ENCODE results near the gene CFAP97D1. TPM values are rescaled to one million over a fixed set of nuclear protein-coding genes. Genes with fewer than 3 reads are reported as not detected.

Gene CFAP97D1
- total RNA-seq, 4 donors from 2014 or later: 0.12 TPM; not detected in 3

DNA sequence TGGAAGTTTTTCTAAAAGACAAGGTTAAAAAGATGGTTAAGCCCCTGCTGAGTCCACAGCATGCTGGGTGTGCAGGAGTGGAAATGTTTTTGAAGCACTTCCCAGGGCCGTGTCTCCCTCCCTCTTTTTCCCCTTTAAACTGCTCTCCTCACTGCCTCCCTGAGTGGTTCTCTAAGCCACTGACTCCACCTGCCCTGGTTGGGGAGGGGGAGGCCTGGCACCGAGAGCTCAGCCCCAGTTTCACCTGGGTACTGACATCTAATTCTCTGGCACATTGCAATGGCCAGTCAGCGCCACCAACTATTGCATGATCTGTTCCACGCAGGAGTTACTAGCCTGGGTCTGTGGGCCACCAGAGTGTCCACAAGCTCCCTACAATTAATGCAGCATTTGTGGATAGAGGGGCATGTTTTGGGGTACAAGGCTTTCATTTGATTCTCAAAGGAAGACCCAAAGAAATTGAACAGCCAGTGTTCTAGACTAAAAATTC is 30.0 kb downstream of the CFAP97D1 start:
- 29 to 100% methylated on average over 1 of the region's 4 CpGs for WGBS, 2 donors (ENCODE audit: low coverage in 1 of 2)
- no peak for ATAC-seq
- Histone ChIP-seq H3K9me3 (no peaks in the 10 kb centered on the region), H3K36me3 (peaks cover 0 to 78% of the 10 kb centered on the region in 2 donors), H3K27me3 (no peaks in the 10 kb centered on the region), H3K4me3 (no peak overlapping the region), H3K4me1 (no peaks in the 10 kb centered on the region), H3K27ac (no peak overlapping the region)
- TF ChIP-seq POLR2A (IDR thresholded peaks at IDR 0.05) (no peak), EP300 (IDR thresholded peaks at IDR 0.05) (no peak), POLR2AphosphoS5 (IDR thresholded peaks at IDR 0.05) (no peak)

DNA sequence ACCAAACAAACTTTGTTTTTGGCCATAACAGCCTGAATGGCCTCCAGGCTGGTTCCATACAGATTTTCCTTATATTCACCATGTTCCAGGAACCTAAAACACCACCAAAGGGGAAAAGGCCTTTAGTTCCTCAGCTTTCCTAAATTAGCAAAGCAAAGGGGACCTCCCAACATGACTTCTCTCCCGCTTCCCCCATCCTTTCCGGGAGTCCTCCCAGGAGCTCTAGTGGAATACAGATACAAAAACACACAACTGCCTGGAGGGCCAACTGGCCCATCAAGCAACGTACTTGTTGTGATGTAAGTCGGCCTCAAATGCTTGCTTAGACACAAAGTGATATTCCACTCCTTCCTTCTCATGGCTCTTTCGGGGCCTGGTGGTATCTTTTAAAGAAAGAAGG is 30.6 kb downstream of the CFAP97D1 start:
- peaks cover 0 to 80% of the 10 kb centered on the region in 2 donors for H3K36me3 ChIP-seq
- no peak for ATAC-seq
- 84 to 94% methylated on average over 5 of the region's 5 CpGs for WGBS, 2 donors (ENCODE audit: low coverage in 1 of 2)
- TF ChIP-seq EP300 (IDR thresholded peaks at IDR 0.05) (no peak), POLR2A (IDR thresholded peaks at IDR 0.05) (no peak), POLR2AphosphoS5 (IDR thresholded peaks at IDR 0.05) (no peak)
- TF ChIP-seq, protein P1, sequence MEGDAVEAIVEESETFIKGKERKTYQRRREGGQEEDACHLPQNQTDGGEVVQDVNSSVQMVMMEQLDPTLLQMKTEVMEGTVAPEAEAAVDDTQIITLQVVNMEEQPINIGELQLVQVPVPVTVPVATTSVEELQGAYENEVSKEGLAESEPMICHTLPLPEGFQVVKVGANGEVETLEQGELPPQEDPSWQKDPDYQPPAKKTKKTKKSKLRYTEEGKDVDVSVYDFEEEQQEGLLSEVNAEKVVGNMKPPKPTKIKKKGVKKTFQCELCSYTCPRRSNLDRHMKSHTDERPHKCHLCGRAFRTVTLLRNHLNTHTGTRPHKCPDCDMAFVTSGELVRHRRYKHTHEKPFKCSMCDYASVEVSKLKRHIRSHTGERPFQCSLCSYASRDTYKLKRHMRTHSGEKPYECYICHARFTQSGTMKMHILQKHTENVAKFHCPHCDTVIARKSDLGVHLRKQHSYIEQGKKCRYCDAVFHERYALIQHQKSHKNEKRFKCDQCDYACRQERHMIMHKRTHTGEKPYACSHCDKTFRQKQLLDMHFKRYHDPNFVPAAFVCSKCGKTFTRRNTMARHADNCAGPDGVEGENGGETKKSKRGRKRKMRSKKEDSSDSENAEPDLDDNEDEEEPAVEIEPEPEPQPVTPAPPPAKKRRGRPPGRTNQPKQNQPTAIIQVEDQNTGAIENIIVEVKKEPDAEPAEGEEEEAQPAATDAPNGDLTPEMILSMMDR (IDR thresholded peaks at IDR 0.05): no peak
- no peaks in the 10 kb centered on the region for H3K27me3 ChIP-seq
- no peaks in the 10 kb centered on the region for H3K4me1 ChIP-seq
- H3K27ac ChIP-seq: no peak overlapping the region
- no peak overlapping the region for H3K4me3 ChIP-seq
- no peaks in the 10 kb centered on the region for H3K9me3 ChIP-seq

DNA sequence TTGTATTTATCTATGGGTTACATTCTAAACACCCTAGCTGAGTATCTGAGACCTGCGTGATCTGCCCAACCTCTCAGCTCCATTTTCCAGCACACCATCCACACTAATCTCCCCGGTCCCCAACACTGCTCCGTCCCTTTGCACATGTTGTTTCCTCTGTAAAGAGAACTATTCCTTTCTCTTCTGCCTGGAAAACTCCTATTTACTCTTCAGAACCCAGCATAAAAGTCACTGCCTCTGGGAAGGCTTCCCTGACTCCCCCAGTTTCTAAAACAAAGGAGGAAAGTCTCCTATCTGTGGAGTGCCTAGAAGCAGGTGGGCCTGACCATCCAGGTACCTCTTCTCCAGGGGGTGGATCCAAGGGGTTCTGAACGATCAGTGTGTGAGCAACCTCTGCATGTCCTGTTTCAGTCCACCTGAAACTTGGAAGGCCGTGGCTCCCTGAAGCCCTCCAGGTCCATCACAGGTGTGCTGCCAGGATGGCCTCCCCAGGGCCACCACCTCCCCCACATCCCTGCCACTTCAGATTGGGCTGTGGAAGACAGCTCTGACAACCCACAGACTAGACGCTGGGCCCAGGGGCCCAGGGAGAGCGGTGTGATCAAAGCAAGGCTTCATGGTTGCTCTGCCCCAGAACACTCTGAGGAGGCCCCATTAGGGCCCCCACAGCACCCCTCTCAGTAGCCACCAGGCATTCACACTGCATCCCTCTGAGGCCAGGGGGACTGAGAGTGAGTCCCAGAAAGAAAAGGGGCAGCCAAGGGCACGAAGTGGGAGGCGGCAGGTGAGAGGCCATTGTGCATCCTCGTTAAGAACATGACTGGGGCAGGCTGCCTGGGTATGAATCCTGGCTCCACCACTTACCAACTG is 32.4 kb downstream of the CFAP97D1 start:
- 85 to 95% methylated on average over 3 to 4 of the region's 10 CpGs for WGBS, 2 donors (ENCODE audit: low coverage in 1 of 2)
- Histone ChIP-seq H3K9me3 (no peaks in the 10 kb centered on the region), H3K4me3 (no peak overlapping the region), H3K36me3 (peaks cover 0 to 86% of the 10 kb centered on the region in 2 donors), H3K27me3 (no peaks in the 10 kb centered on the region), H3K27ac (no peak overlapping the region), H3K4me1 (no peaks in the 10 kb centered on the region)
- TF ChIP-seq POLR2A (IDR thresholded peaks at IDR 0.05) (no peak), POLR2AphosphoS5 (IDR thresholded peaks at IDR 0.05) (no peak), EP300 (IDR thresholded peaks at IDR 0.05) (no peak)
- TF ChIP-seq, protein P1 (IDR thresholded peaks at IDR 0.05): no peak
- ATAC-seq: no peak

DNA sequence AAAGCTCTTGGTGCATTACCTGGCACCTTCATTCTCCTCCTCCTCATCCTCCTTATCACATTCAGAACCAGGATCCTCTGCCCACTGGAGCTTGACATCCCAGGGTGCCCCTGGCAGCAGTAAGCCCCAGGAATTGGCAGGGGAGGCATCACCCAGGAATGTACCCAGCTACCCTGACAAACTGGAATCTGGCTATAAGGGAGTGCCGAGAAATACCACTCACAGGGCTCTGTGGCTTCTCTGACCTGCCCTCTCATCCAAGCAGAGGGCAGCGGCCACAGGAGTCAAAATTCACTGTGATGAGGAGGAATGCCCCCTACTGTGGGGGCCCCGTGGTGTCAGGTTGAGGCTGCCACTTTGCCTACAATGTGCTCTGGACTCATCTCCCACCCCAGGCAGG is 33.2 kb downstream of the CFAP97D1 start:
- no peak for ATAC-seq
- Histone ChIP-seq H3K4me3 (no peak overlapping the region), H3K27ac (no peak overlapping the region), H3K9me3 (no peaks in the 10 kb centered on the region), H3K4me1 (no peaks in the 10 kb centered on the region), H3K36me3 (peaks cover 0 to 86% of the 10 kb centered on the region in 2 donors), H3K27me3 (no peaks in the 10 kb centered on the region)
- TF ChIP-seq EP300 (IDR thresholded peaks at IDR 0.05): no peak
- WGBS, 2 donors (ENCODE audit: low coverage in 1 of 2): 40% methylated on average over 1 of the region's 3 CpGs; no CpG with 5 or more reads in 1 of the 2 donors

DNA sequence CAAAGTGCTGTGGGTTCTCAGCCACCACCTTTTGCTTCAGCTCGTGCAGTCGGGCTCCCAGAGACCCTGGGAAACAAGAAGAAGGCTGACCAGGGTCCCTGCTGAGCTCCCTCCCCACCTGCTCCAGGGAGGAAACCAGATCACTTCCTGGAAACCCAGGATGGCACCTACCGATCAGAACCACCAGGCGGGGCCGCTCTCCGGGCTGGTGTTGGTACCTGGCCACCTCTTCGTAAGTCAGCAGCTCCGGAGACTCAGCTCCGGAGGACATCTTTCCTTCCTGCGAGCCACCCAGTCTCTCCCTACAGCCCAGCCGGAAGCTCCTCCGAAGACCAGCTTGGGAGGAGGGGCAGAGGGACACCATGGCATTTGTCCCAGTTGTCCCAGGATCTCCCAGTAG is 33.8 kb downstream of the CFAP97D1 start:
- Histone ChIP-seq H3K27ac (no peak overlapping the region), H3K4me3 (no peak overlapping the region), H3K4me1 (no peaks in the 10 kb centered on the region), H3K27me3 (no peaks in the 10 kb centered on the region), H3K9me3 (no peaks in the 10 kb centered on the region), H3K36me3 (peaks cover 0 to 86% of the 10 kb centered on the region in 2 donors)
- no peak for ATAC-seq
- TF ChIP-seq POLR2A (IDR thresholded peaks at IDR 0.05): no peak
- no peak for TF ChIP-seq EP300 (IDR thresholded peaks at IDR 0.05)
- TF ChIP-seq, protein P1 (IDR thresholded peaks at IDR 0.05): no peak
- TF ChIP-seq POLR2AphosphoS5 (IDR thresholded peaks at IDR 0.05): no peak
- WGBS, 2 donors (ENCODE audit: low coverage in 1 of 2): 90% methylated on average over 2 of the region's 12 CpGs; no CpG with 5 or more reads in 1 of the 2 donors

DNA sequence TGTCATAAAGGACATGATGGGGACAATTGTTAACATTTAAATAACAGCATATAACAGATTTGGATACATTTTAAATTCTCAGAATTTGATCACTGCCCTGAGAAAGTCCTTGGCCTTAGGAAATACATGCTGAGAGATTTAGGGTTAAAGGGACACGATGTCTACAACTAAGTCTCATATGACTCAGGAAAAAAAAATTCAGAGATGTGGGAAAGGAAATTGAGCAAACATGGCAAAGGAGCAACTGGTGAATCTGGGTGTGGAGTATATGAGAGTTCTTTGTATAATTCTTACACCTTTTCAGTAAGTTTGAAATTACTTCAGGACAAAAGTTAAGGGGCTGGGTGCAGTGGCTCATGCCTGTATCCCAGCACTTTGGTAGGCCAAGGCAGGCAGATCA is 34.5 kb downstream of the CFAP97D1 start:
- H3K4me1 ChIP-seq: no peaks in the 10 kb centered on the region
- no peak overlapping the region for H3K4me3 ChIP-seq
- H3K27ac ChIP-seq: no peak overlapping the region
- H3K9me3 ChIP-seq: no peaks in the 10 kb centered on the region
- TF ChIP-seq, protein P1 (IDR thresholded peaks at IDR 0.05): no peak
- TF ChIP-seq POLR2AphosphoS5 (IDR thresholded peaks at IDR 0.05): no peak
- no peaks in the 10 kb centered on the region for H3K27me3 ChIP-seq
- peaks cover 0 to 84% of the 10 kb centered on the region in 2 donors for H3K36me3 ChIP-seq
- WGBS, 2 donors (ENCODE audit: low coverage in 1 of 2): 13 to 31% methylated on average over 1 of the region's 1 CpG
- ATAC-seq: no peak

All from gastroesophageal sphincter (tissue), 4 donors.